H9 (cell line): Measurements from ENCODE around the gene ITGA11. TPM values are rescaled to one million over a fixed set of nuclear protein-coding genes. Genes with fewer than 3 reads are reported as not detected.

ENCODE experiments used
- DNase-seq: peaks from one replicate; pipeline ENCODE4 v3.0.0-alpha.2; 2017
- H2AFZ ChIP-seq: one replicate; pipeline ENCODE4 v1.6.1; 2013; ENCODE audit warnings: mild to moderate bottlenecking, low read length, control low read depth, moderate library complexity
- H2AK5ac ChIP-seq: 2 replicates; pipeline ENCODE4 v1.6.1; 2013; ENCODE audit warnings: low read length, control low read depth, mixed read lengths; ENCODE audit not compliant: insufficient read length
- H2BK120ac ChIP-seq: one replicate; pipeline ENCODE4 v1.6.1; 2013; ENCODE audit warnings: low read depth, mild to moderate bottlenecking, low read length, control low read depth, inconsistent platforms; ENCODE audit not compliant: poor library complexity, severe bottlenecking
- H2BK12ac ChIP-seq: 2 replicates; pipeline ENCODE4 v1.6.1; 2013; ENCODE audit warnings: low read length, control low read depth, mixed read lengths, low read depth; ENCODE audit not compliant: insufficient read length
- H2BK15ac ChIP-seq: 2 replicates; pipeline ENCODE4 v1.6.1; 2013; ENCODE audit warnings: low read depth, low read length, control low read depth
- H2BK20ac ChIP-seq: one replicate; pipeline ENCODE4 v1.6.1; 2013; ENCODE audit warnings: low read depth, mild to moderate bottlenecking, low read length, control low read depth, inconsistent platforms; ENCODE audit not compliant: poor library complexity, severe bottlenecking
- H2BK5ac ChIP-seq: 2 replicates; pipeline ENCODE4 v1.6.1; 2013; ENCODE audit warnings: low read length, control low read depth, mixed read lengths; ENCODE audit not compliant: insufficient read length
- H3K14ac ChIP-seq: 2 replicates; pipeline ENCODE4 v1.6.1; 2013; ENCODE audit warnings: low read length, control low read depth; ENCODE audit not compliant: insufficient read depth
- H3K18ac ChIP-seq: 2 replicates; pipeline ENCODE4 v1.6.1; 2013; ENCODE audit warnings: low read depth, mild to moderate bottlenecking, mixed read lengths, low read length, control low read depth; ENCODE audit not compliant: insufficient read length
- H3K23ac ChIP-seq: 2 replicates; pipeline ENCODE4 v1.6.1; 2013; ENCODE audit warnings: low read length, control low read depth, mixed read lengths, low read depth; ENCODE audit not compliant: insufficient read length
- H3K23me2 ChIP-seq: 2 replicates; pipeline ENCODE4 v1.6.1; 2013; ENCODE audit warnings: low read depth, mild to moderate bottlenecking, mixed read lengths, low read length, control low read depth; ENCODE audit not compliant: insufficient read length, poor library complexity, severe bottlenecking
- H3K27ac ChIP-seq: 2 replicates; pipeline ENCODE4 v1.5.1; 2013; ENCODE audit warnings: low read length, control low read depth, mixed read lengths, low read depth; ENCODE audit not compliant: insufficient read length
- H3K27me3 ChIP-seq: 2 replicates; pipeline ENCODE4 v1.6.1; 2013; ENCODE audit warnings: low read length, control low read depth, inconsistent platforms; ENCODE audit not compliant: insufficient read depth
- H3K4ac ChIP-seq: 2 replicates; pipeline ENCODE4 v1.6.1; 2013; ENCODE audit warnings: low read depth, mild to moderate bottlenecking, control low read depth, inconsistent platforms, low read length, moderate library complexity
- H3K4me1 ChIP-seq: 2 replicates; pipeline ENCODE4 v1.6.1; 2013; ENCODE audit warnings: low read length, control low read depth, inconsistent platforms; ENCODE audit not compliant: insufficient read depth
- H3K4me2 ChIP-seq: 2 replicates; pipeline ENCODE4 v1.6.1; 2013; ENCODE audit warnings: low read length, control low read depth, mixed read lengths; ENCODE audit not compliant: insufficient read length, insufficient read depth
- H3K56ac ChIP-seq: 2 replicates; pipeline ENCODE4 v1.6.1; 2013; ENCODE audit warnings: low read depth, mild to moderate bottlenecking, mixed read lengths, low read length, control low read depth; ENCODE audit not compliant: insufficient read length
- H3K79me1 ChIP-seq: 2 replicates; pipeline ENCODE4 v1.6.1; 2013; ENCODE audit warnings: low read depth, mild to moderate bottlenecking, moderate library complexity, low read length, control low read depth, inconsistent platforms; ENCODE audit not compliant: insufficient read depth, poor library complexity, severe bottlenecking
- H3K79me2 ChIP-seq: 2 replicates; pipeline ENCODE4 v1.6.1; 2013; ENCODE audit warnings: low read length, control low read depth, inconsistent platforms; ENCODE audit not compliant: insufficient read depth
- H3K9ac ChIP-seq: 2 replicates; pipeline ENCODE4 v1.6.1; 2013; ENCODE audit warnings: low read length, control low read depth, mixed read lengths; ENCODE audit not compliant: insufficient read length; ENCODE audit errors: extremely low read depth
- H3K9me3 ChIP-seq: one replicate; pipeline ENCODE4 v1.6.1; 2013; ENCODE audit warnings: low read depth, low read length, inconsistent platforms; ENCODE audit not compliant: control insufficient read depth
- H3T11ph ChIP-seq: one replicate; pipeline ENCODE4 v1.6.1; 2013; ENCODE audit warnings: mild to moderate bottlenecking, low read length, control low read depth, inconsistent platforms
- H4K20me1 ChIP-seq: one replicate; pipeline ENCODE4 v1.6.1; 2013; ENCODE audit not compliant: control insufficient read depth, insufficient read length, insufficient read depth
- H4K5ac ChIP-seq: 2 replicates; pipeline ENCODE4 v1.6.1; 2013; ENCODE audit warnings: low read depth, mild to moderate bottlenecking, mixed read lengths, low read length, control low read depth; ENCODE audit not compliant: insufficient read length
- H4K8ac ChIP-seq: replicated peaks from 2 replicates; pipeline ENCODE4 v1.6.1; 2013; ENCODE audit warnings: low read length, control low read depth, mixed read lengths, low read depth; ENCODE audit not compliant: insufficient read length
- H4K91ac ChIP-seq: 2 replicates; pipeline ENCODE4 v1.6.1; 2013; ENCODE audit warnings: low read depth, mild to moderate bottlenecking, moderate library complexity, mixed read lengths, low read length, control low read depth; ENCODE audit not compliant: insufficient read length
- H3K27ac Mint-ChIP-seq, 3 experiments: 2 replicates in 2 of 3; 3 replicates in 1 of 3; pipeline ENCODE4 v1.8.0; 2020 to 2021; ENCODE audit warnings: mixed read lengths in 3 of 3, mild to moderate bottlenecking in 1 of 3, moderate library complexity in 1 of 3
- H3K27me3 Mint-ChIP-seq: 2 replicates; pipeline ENCODE4 v1.8.0; 2021; ENCODE audit warnings: low read depth, mild to moderate bottlenecking, moderate library complexity, mixed read lengths
- H3K36me3 Mint-ChIP-seq, 3 experiments: 2 replicates in 2 of 3; 3 replicates in 1 of 3; pipeline ENCODE4 v1.8.0; 2020 to 2021; ENCODE audit warnings: low read depth in 3 of 3, mixed read lengths in 3 of 3; ENCODE audit not compliant: insufficient read depth in 1 of 3
- H3K4me1 Mint-ChIP-seq, 2 experiments: 2 replicates each; pipeline ENCODE4 v1.8.0; 2020; ENCODE audit warnings: mixed read lengths in 2 of 2
- H3K4me3 Mint-ChIP-seq, 2 experiments: 2 replicates in 1 of 2; 3 replicates in 1 of 2; pipeline ENCODE4 v1.8.0; 2020 to 2021; ENCODE audit warnings: mild to moderate bottlenecking in 2 of 2, mixed read lengths in 2 of 2, moderate library complexity in 1 of 2
- H3K9me3 Mint-ChIP-seq, 2 experiments: 2 replicates in 1 of 2; 3 replicates in 1 of 2; pipeline ENCODE4 v1.8.0; 2020; ENCODE audit warnings: mild to moderate bottlenecking in 2 of 2, mixed read lengths in 2 of 2, moderate library complexity in 1 of 2
- WGBS: extraction: QIAGEN DNeasy Blood & Tissue Kit; methylation state at CpG from one replicate; pipeline ENCODE4 v1.1.7; 2013; ENCODE audit warnings: missing lambda C conversion rate, low lambda C conversion rate, mixed read lengths; ENCODE audit not compliant: insufficient read length; ENCODE audit errors: extremely low coverage; 5-methylcytosine and 5-hydroxymethylcytosine counted together
- total RNA-seq: library from RNA; stranded (reverse); gene quantifications from 2 replicates; pipeline ENCODE4 v1.2.1, GENCODE V29; 2021
- TF ChIP-seq, protein P1 (sequence below): fragments of 200-600 bp; sonication (generic); conservative IDR thresholded peaks from 3 replicates; pipeline ENCODE4 v1.8.0; 2021; ENCODE audit warnings: antibody characterized with exemption, mild to moderate bottlenecking

Gene ITGA11
- total RNA-seq, 1 experiment from 2014 or later = 0.07 TPM

DNA sequence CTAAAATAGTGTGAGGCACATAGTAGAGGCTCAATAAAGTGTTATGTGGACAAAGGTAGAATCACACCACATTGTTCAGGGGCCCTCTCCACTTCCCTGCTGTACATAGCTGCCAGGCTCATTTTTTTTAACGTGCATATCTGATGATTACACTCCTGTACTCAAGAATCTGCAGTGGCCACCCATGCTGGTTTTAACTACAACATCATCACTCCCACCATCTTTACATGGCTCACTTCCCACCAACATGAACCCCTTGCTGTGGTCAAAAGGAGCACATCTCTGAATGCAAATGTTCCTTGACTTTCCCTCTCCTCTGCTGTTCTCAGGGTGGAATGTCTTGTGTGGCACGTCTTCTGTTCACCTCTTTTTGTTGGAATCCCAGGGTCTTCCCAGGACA, 77.7 kb downstream of the ITGA11 start:
- Histone ChIP-seq H4K8ac (no peak overlapping the region), H3K18ac (no peak overlapping the region), H3K79me2 (no peaks in the 10 kb centered on the region), H2BK15ac (no peak overlapping the region), H2BK120ac (no peak overlapping the region), H2AFZ (no peak overlapping the region), H2BK12ac (no peak overlapping the region), H3K9ac (no peak overlapping the region), H3K23ac (no peak overlapping the region), H4K91ac (no peak overlapping the region), H3K56ac (no peak overlapping the region), H4K5ac (no peak overlapping the region), H4K20me1 (no peaks in the 10 kb centered on the region), H3K4me1 (no peaks in the 10 kb centered on the region), H3K79me1 (no peaks in the 10 kb centered on the region), H2BK5ac (no peak overlapping the region), H3K23me2 (no peaks in the 10 kb centered on the region), H3K9me3 (no peaks in the 10 kb centered on the region), H3K27me3 (no peaks in the 10 kb centered on the region), H3K27ac (no peak overlapping the region), H3K4ac (no peak overlapping the region), H3T11ph (no peak overlapping the region), H3K4me2 (no peak overlapping the region), H3K14ac (no peak overlapping the region), H2BK20ac (no peak overlapping the region), H2AK5ac (no peak overlapping the region)
- H3K9me3 Mint-ChIP-seq = peaks cover 13 to 15% of the 10 kb centered on the region in 2 experiments
- no peak for DNase-seq
- no peak overlapping the region for H3K27ac Mint-ChIP-seq
- peaks cover 4 to 12% (median 9%) of the 10 kb centered on the region in 3 experiments; a peak in 5 of 7 replicates for H3K36me3 Mint-ChIP-seq
- TF ChIP-seq, protein P1, sequence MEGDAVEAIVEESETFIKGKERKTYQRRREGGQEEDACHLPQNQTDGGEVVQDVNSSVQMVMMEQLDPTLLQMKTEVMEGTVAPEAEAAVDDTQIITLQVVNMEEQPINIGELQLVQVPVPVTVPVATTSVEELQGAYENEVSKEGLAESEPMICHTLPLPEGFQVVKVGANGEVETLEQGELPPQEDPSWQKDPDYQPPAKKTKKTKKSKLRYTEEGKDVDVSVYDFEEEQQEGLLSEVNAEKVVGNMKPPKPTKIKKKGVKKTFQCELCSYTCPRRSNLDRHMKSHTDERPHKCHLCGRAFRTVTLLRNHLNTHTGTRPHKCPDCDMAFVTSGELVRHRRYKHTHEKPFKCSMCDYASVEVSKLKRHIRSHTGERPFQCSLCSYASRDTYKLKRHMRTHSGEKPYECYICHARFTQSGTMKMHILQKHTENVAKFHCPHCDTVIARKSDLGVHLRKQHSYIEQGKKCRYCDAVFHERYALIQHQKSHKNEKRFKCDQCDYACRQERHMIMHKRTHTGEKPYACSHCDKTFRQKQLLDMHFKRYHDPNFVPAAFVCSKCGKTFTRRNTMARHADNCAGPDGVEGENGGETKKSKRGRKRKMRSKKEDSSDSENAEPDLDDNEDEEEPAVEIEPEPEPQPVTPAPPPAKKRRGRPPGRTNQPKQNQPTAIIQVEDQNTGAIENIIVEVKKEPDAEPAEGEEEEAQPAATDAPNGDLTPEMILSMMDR = no peak
- no peaks in the 10 kb centered on the region; a peak in 1 of 4 replicates for H3K4me1 Mint-ChIP-seq
- no peak overlapping the region for H3K4me3 Mint-ChIP-seq
- H3K27me3 Mint-ChIP-seq = peaks cover 2% of the 10 kb centered on the region; the same call in 1 of the 2 replicates
- no CpG with 5 or more reads among the region's 2 CpGs for WGBS
